HG03066 (cell line): ENCODE measurements around the gene FOXN3.
A peak's percentile ranks its signal among the peaks of the same experiment; 100 is the strongest.

Source experiments
- ATAC-seq: cut with Tn5 transposase; IDR thresholded peaks from one replicate; pipeline ENCODE4 v1.9.1; 2021; ENCODE audit warnings: low read depth; ENCODE audit not compliant: unreplicated experiment

FOXN3 gene

GRCh38 chr14:89435492-89435891 is 18.5 kb upstream of the FOXN3 start:
- ATAC-seq, result no peak

GRCh38 chr14:89432226-89432625 is 15.2 kb upstream of the FOXN3 start:
- ATAC-seq, result no peak

GRCh38 chr14:89430391-89431236 is 13.6 kb upstream of the FOXN3 start:
- peak; percentile 83 for ATAC-seq

- no peak for ATAC-seq
Observed at GRCh38 chr14:89429199-89430181, 12.5 kb upstream of the FOXN3 start.

- ATAC-seq, result no peak
Observed at GRCh38 chr14:89428546-89429198, 11.6 kb upstream of the FOXN3 start.

- ATAC-seq, result no peak
Observed at GRCh38 chr14:89428173-89428523, 11.1 kb upstream of the FOXN3 start.

- ATAC-seq, result no peak
Observed at GRCh38 chr14:89427426-89428172, 10.6 kb upstream of the FOXN3 start.

GRCh38 chr14:89425931-89426330 is 8.9 kb upstream of the FOXN3 start:
- ATAC-seq, result peak; percentile 22

GRCh38 chr14:89424241-89424640 is 7.2 kb upstream of the FOXN3 start:
- ATAC-seq, result no peak

- ATAC-seq, result no peak
Observed at GRCh38 chr14:89422952-89423345, 5.9 kb upstream of the FOXN3 start.

GRCh38 chr14:89422181-89422951 is 5.3 kb upstream of the FOXN3 start:
- no peak for ATAC-seq

- ATAC-seq, result no peak
Observed at GRCh38 chr14:89420502-89420901, 3.5 kb upstream of the FOXN3 start.

GRCh38 chr14:89419973-89420482 is 3.0 kb upstream of the FOXN3 start:
- ATAC-seq, result no peak

GRCh38 chr14:89418976-89419375 is 1.9 kb upstream of the FOXN3 start:
- ATAC-seq, result no peak

GRCh38 chr14:89418452-89418851 is 1.4 kb upstream of the FOXN3 start:
- ATAC-seq, result no peak

GRCh38 chr14:89417465-89418225 is 612 bp upstream of the FOXN3 start:
- peak; percentile 52 for ATAC-seq

- peak; percentile 77 for ATAC-seq
Observed at GRCh38 chr14:89416002-89416995, 734 bp downstream of the FOXN3 start.
